Stimulated activated CD4-positive, alpha-beta T cell treated with anti-CD3 and anti-CD28 coated beads, Interleukin-12 subunit alpha, Interleukin-12 subunit beta, amount 100 ng/mL, for 4 hours (primary cell): ENCODE measurements around the gene SPPL3.
"Not testable (repeated sequence)": the region's sequence is repeated elsewhere in the genome, so short reads cannot be mapped to it uniquely, and the experiment has no call there.

Source experiments
- DNase-seq: peaks from one replicate; pipeline ENCODE4 v3.0.0-alpha.2; 2020

Gene SPPL3

DNA sequence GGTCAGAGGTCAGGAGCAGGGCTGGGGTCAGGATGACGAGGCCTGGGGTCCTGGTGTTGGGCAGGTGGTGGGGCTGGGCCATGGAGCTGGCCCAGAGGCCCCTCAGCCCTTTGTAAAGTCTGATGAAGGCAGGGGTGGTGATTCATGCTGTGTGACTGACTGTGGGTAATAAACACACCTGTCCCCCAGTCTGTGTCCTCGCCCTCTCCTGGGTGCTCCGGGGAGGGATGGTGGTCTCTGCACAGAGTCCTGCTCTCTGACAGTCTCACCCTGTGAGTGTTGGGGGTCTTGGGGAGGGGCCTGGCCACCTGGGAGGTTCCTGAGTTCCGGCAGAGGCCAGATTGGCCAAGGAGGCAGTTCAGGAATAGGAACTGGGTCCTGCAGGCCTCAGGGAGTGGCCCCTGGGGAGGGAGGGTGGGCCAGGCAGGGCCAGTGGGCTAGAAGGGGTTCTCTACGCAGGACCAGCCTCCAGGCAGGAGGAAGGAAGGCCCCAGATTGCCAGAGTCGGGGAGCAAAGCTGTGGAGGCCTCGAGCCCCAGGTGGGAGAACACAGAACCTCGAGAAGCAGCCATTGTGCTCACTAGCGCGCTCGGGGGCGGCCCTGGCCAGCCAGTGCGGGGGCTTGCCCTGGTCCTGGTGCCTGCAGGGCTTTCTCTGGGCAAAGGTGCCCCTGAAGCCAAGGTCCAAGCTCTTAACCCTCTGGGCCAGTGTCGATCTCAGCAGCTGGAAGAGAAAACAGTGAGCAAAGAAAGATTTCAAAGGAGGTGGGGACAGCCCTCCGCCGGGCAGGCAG is 164.1 kb downstream of the SPPL3 start:
- no peak for DNase-seq

DNA sequence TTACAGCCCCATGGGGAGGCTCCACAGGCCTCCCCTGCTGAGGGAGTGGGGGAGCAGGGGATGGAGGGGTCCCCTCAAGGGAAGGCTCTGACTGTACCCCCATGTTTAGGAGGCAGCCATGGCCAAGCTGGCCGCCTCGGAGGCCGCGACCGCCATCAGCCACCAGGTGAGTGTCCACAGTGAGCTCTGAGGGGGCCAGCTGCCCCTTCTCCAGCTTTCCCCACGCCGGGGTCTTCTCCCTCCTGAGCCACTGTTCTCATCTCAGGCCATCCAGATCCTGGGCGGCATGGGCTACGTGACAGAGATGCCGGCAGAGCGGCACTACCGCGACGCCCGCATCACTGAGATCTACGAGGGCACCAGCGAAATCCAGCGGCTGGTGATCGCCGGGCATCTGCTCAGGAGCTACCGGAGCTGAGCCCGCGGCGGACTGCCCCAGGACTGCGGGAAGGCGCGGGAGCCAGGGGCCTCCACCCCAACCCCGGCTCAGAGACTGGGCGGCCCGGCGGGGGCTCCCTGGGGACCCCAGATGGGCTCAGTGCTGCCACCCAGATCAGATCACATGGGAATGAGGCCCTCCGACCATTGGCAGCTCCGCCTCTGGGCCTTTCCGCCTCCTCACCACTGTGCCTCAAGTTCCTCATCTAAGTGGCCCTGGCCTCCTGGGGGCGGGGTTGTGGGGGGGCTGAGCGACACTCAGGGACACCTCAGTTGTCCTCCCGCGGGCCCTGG is 165.0 kb downstream of the SPPL3 start:
- DNase-seq, result no peak

DNA sequence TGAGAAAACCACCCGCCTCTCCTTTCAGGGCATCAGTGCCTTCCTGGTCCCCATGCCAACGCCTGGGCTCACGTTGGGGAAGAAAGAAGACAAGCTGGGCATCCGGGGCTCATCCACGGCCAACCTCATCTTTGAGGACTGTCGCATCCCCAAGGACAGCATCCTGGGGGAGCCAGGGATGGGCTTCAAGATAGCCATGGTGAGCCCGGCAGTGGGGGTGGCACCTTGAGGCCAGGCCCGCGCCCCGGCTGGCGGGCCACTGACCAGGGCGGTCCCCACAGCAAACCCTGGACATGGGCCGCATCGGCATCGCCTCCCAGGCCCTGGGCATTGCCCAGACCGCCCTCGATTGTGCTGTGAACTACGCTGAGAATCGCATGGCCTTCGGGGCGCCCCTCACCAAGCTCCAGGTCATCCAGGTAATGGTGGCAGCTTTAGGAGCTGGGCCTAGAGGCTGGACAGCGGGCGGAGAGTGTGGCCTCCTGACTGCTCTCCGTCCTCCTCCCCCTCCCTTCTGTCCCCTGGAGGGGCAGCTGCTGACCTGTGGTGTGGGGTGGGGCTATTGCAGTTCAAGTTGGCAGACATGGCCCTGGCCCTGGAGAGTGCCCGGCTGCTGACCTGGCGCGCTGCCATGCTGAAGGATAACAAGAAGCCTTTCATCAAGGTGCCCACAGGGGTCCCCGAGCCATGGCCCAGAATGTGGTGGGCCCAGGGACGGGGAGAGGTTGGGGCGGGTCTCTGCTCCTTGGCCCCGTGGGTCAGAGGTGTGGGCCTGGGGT is 165.7 kb downstream of the SPPL3 start:
- no peak for DNase-seq

DNA sequence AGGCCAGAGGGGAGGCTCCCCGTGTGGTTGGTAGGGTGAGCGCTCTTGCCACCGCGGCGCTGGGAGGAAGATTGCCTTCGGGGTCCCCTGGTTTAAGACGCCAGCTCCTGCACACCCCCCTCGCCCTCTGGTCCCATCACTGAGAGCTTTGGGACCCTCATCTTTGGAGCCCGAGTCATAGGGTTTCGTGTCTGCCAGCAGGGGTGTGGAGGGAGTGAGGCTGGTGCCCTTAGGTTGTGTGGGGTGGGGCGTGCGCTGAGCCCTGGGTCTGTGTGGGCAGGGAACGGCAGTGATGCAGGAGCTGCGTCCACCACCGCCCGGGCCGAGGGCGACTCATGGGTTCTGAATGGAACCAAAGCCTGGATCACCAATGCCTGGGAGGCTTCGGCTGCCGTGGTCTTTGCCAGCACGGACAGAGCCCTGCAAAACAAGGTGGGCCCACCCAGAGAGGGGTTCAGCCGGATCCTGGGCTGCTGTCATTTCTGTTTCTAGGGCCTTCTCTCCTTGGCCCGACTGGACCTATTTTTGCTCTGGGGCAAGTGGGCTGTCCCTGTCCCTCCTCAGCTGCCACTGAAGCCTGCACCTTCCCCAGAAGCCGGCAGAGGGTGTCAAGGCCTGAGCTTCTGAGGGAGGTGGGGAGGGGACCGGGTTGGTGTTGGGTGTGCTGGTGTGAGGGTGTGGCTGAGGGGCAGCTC is 166.5 kb downstream of the SPPL3 start:
- DNase-seq, result no peak

DNA sequence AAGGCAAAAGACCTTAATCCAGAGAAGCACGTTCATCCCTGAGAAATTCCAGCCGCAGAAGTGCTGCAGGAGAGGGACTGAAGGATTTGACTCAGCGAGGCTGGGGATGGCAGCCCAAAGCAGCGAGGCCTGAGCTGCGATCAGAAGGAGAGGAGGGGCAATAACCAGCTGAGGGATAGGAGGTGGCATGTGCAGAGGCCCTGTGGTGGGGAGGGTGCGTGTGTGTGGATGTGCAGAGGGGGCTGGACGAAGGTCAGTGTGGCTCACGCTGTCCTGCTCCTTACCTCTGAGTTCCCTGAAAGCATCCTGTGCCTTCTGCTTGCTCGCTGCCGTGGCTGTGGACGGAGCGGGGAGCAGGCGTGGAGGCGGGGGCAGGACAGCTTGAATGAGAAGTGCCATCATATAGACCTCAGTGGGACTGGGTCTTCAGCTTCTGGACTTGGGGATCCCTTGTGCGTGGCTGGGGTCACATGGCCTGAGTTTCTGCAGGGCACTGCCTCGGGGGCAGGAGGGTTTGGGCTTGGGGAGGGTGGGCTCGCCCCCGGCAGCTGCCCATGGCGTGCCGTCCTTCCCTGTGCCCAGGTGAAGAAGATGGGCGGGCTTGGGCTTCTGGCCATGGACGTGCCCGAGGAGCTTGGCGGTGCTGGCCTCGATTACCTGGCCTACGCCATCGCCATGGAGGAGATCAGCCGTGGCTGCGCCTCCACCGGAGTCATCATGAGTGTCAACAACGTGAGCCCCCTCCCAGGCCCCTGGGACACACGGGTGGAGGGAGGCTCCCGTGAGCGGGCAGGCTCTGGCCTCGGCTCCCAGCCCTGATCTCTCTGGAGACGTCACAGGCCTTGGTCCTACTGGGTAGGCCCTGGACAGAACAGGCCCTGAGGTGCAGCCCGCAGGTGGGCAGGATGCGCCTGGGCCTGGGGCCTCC is 167.5 kb downstream of the SPPL3 start:
- no peak for DNase-seq

DNA sequence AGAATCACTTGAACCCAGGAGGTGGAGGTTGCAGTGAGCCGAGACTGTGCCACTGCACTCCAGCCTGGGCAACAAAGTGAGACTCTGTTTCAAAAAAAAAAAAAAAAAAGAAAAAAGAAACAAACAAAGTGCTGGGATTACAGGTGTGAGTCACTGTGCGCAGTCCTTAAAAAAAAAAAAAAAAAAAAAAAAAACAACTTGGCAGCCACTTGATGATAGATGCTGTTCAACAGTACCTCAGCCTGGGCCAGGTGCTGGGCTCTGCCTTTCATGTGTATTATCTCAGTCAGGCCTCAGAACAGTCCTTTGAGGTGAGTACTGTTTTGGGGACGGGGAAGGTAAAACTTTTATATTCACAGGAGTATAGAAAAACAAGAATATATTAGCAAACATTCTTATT is 169.0 kb downstream of the SPPL3 start:
- DNase-seq, result no peak

DNA sequence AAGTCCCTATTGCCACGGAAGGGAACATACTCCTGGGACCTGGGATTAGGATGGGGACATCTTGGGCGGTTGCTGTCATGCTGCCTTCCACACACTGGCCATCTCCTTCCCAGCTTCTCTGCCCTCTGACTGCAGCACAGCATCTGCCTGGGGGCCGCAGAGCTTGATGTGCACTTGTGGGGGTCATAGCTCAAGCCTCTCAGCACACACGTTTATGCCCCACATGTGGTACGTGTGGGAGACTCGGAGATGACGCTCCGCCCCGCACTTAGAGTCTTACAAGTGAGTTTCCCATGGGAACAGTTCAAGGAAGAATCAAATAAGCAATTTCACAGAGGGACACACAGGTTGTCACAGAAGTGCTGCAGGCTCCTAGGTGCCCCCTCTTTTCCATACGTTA is 169.9 kb downstream of the SPPL3 start:
- DNase-seq, result no peak

DNA sequence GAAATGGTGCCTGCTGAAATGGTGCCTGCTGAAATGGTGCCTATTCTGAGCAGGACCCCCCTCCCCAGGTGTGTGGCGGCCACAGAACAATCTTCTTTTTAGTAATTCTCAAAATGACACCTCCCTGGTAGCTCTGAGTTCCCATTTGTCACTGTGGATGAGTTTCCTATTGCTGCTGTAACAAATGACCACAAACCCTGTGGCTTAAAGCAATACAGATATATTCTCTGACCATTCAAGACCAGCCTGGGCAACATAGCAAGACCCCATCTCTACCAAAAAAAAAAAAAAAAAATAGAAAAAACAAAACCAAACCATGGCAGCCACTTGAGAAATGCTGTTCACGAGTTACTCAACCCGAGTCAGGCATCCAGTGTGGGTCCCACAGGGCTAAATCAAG is 170.6 kb downstream of the SPPL3 start:
- DNase-seq, result no peak

DNA sequence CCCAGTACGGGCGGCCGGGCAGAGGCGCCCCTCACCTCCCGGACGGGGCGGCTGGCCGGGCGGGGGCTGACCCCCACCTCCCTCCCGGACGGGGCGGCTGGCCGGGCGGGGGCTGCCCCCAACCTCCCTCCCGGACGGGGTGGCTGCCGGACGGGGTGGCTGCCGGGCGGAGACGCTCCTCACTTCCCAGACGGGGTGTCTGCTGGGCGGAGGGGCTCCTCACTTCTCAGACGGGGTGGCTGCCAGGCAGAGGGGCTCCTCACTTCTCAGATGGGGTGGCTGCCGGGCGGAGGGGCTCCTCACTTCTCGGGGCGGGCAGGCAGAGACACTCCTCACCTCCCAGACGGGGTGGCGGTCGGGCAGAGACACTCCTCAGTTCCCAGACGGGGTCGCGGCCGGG is 172.0 kb downstream of the SPPL3 start:
- DNase-seq, result not testable (repeated sequence)

DNA sequence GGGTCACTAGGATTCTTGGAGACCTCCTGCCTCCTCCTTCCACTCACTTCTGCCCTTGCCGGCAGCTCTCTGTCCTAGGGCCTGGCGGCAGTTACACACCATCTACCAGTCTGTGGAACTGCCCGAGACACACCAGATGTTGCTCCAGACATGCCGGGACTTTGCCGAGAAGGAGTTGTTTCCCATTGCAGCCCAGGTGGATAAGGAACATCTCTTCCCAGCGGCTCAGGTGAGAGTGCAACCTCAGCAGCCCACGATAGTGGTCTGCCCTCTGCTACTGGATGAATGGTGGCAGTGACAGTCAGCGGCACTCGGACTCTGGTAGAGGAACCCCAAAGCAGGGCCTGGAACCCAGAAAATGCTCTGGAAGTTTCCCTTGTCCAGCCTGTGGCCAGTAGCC is 177.2 kb downstream of the SPPL3 start:
- DNase-seq, result no peak

DNA sequence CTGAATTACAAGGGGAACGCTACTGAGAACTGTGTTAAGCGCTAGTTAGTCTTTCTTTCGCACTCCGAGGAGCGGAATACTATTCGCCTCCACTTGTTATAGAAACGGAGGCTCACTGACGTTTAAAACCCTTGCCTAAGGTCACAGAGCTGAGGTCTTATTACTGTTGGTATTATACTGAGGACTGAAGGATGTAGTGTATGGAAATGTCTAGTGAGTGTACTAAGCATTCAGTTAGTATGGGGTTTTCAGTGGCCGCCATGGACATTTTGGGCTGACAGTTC is 177.7 kb downstream of the SPPL3 start:
- DNase-seq, result no peak

DNA sequence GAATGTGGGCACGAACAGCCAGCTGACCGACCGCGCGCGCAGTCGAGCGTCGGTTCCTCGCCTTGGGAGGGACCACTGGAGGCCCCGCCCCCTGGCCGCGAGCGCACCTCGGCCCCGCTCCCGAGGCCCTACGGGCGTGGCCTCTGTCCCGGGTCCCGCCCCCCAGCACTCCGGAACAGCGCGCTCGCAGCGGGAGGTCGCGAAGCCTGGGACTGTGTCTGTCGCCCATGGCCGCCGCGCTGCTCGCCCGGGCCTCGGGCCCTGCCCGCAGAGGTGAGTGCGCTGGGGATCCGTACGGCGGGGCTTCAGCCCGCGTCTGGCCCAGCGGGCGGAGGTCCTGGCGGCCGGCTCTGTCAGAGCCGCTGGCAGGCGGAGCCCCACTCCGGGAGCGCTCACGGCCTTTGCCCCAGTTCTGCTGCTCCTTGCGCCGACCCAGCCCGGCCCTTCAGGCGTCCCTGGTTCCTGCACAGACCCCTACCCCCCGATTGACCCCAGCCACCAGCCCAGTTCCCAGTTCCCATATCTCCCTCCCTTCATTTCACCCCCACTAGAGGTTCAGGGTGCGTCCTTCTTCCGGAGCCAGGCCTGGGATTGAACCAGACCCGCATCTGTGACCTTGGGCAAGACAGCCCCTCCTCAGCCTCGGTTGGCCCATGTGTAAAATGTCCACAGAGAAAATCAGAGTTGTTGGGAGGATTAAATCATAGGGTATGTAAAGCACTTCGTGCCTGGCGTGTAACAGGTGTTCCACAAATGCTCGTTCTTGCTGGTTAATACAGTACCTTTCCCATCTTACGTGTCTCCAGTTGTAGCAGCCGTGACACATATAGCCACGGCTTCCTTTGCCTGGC is 178.3 kb downstream of the SPPL3 start, which contains the start of gene ACADS:
TSS of gene ACADS (plus strand) at position 168 of the 851 bp plus-strand sequence. CDS start at position 228, 60 bp downstream.
- peak; percentile 91 for DNase-seq

DNA sequence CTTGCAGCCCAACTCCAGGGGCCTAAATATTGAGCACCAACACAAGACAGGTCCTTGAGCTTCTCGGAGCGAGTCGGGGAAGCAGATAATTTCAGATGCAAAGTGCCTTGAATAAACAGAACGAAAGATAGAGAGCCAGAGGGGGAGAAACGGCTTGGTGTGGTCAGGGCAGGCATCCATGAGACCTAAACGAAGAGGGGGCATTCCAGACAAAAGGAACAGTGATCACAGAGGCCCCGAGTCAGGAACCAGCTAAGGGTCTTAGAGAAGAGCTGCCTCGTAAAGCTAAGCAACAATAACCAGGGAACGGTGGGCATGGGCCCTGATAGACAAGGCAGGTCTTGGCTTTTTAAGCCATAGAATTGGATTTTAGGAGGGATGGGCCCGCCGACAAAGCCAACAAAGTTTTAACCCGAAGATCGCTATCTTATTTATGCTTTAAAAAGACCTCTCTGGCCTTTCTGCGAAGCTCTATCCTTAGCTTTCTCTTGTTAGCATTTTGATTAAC is 179.0 kb downstream of the SPPL3 start:
- DNase-seq, result no peak

DNA sequence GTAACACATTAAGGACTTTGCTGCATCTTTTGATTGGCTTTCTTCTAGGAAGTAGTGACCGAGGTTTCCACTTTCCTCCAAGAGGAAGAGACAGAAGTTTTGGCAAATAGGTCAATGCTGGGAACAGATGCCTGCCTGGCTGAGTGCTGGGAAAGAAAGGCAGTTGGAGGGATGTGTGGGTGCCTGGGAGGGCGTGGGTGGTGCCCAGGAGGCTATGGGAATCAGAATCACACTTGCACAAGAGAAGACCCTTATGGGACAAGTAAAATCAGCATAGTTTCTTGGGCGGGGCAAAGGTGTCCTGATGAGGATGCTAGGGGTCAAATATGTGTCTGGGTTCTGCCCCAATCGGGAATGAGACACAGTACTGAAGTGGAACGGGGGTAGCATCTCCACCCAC is 179.4 kb downstream of the SPPL3 start:
- DNase-seq, result no peak

DNA sequence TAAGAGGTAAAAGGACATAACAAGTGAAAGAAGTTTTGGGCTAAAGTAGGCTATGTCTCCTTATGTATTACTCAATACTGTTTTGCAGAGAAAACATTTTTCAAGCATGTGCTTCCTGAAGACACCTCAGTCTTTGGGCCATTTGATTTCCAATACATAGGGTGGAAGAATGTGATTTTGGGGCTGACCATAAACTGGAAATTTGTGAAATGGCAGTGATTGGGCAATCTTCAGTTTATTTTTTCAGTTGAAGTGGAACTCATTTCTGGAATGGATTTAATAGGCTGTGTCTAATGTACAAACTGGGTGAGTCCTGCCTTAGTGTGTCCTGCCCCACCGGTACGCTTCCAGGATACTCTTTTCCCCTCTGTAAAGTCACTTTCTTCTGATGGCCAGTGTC is 181.4 kb downstream of the SPPL3 start:
- no peak for DNase-seq

DNA sequence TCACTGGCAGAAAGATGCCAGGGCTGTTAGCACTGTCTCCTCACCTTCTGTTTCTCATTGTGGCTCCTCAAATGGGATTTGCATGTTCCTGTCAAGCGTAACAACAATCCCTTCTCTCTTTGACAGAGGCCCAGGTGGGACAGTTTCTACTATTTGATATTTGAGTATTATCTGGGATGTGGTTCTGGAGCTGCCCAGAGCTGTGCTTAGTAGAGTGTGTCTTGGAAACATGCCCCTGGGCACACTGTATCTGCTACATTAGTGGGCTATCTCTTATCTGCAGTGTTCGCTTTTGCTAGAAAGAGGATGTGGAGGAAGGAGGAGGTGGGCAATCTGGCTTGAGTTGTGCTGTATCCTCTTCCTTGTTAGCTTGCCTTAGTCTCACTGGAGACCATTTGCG is 182.3 kb downstream of the SPPL3 start:
- no peak for DNase-seq

DNA sequence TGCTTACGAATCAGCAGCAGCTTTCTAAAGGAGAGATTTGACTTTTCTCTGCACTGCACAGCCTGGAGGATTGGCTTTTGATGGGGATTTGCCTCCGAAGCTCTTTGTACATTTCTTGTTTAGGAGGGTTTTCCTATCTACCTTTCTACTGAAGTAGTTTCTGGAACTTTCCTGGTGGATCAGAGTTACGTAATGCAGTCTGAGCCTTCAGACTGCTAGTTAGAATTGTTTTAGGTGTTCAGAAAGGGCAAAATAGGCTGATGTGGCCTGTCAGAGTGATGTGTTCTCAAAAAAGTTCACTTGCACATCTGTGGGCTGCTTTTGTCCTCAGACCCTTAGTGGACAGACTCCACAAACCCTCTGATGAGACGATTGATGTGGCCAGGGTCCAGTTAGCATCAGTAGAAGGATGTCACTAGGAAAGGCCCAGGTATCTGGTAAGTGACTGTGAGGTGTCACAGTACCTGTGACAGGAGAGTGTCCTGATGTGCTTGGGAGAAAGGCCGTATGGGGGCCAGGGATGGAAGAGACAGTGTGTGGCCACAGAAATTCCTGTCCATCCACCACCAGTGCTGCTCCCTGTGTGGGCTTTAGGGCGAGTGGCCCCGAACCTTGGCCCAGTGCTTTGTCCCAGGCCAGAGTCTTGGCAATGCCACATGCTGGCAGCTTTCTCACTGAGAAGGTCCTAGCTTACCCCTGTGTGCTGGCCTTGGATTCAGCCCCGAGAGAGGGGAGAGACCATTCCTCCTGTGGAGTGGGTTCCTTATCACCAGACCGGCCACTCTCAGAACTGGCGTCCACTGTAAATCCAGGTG is 183.0 kb downstream of the SPPL3 start:
- no peak for DNase-seq

DNA sequence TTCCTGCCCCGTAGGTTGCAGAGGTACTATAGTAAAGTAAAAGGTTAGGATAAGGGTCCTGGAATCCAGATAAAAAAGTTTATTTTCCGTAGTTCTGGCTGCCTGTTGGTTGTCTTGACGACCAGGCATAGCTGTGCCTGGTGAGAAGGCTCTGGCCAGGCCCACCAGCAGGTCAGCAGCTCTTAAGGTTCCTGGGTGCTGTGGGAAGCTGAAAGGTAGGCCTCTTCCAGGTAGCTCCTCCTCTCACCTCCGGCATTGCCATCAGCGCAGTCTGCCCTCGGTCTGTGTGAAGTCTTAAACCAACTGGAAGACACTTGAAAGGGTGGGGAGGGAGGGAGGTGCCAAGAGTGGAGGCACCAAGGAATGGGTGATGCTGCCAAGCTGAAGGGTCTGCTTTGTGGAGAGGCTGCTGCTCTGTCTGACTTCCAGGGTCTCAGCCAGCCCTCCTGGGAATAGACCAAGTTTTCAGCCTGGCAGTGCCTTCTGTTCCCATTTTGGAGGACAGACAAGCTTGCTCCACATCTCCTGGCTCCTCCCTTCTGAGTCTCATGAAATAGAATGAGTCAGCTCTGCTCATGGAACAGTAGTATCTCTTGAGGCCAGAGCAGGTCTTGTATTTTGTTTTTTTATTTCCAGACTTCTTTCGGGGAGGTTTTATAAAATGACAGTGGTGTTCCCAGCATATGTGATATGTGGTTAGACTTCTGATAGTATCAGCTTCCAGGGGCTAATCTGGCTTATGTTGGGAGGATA is 183.7 kb downstream of the SPPL3 start:
- DNase-seq, result no peak
